ENCODE measurements around the gene TMEM141. TPM values are rescaled to one million over a fixed set of nuclear protein-coding genes. Genes with fewer than 3 reads are reported as not detected.

Gene TMEM141
- total RNA-seq, 1 experiment from 2014 or later = 64.1 TPM

DNA sequence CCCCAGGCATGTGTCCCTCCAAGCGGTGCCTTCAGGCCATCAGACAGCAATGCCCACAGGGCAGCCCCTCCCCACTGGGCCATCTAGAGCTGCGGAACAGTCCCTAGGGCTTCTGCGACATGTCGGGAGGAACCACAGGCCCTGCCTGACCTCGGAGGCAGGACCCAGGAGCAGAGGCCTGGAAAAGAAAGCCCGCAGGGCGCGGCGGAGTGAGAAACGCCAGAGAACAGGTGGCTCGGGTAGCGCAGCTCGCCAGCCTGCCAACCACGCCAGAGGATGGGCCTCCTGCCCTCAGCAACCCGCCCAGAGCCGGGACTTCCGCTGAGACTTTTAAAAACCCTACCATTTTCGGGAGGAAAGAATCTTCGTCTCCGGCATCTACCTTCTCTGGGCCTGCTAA lies 33.8 kb upstream of the TMEM141 start:
- TF ChIP-seq, protein P1, sequence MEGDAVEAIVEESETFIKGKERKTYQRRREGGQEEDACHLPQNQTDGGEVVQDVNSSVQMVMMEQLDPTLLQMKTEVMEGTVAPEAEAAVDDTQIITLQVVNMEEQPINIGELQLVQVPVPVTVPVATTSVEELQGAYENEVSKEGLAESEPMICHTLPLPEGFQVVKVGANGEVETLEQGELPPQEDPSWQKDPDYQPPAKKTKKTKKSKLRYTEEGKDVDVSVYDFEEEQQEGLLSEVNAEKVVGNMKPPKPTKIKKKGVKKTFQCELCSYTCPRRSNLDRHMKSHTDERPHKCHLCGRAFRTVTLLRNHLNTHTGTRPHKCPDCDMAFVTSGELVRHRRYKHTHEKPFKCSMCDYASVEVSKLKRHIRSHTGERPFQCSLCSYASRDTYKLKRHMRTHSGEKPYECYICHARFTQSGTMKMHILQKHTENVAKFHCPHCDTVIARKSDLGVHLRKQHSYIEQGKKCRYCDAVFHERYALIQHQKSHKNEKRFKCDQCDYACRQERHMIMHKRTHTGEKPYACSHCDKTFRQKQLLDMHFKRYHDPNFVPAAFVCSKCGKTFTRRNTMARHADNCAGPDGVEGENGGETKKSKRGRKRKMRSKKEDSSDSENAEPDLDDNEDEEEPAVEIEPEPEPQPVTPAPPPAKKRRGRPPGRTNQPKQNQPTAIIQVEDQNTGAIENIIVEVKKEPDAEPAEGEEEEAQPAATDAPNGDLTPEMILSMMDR (IDR thresholded peaks at IDR 0.05; ENCODE audit: unreplicated experiment) = no peak
- peaks cover 31% of the 10 kb centered on the region for H3K27me3 Mint-ChIP-seq (ENCODE audit: unreplicated experiment)
- no peaks in the 10 kb centered on the region for H3K4me1 Mint-ChIP-seq (ENCODE audit: low read depth, unreplicated experiment)
- H3K9me3 Mint-ChIP-seq (ENCODE audit: low read depth, unreplicated experiment) = peaks cover 4% of the 10 kb centered on the region
- no TSS peak for BruUV-seq (replicated peaks)
- no peaks in the 10 kb centered on the region for H3K36me3 Mint-ChIP-seq (ENCODE audit: insufficient read depth, unreplicated experiment)
- DNase-seq = no peak
- intact Hi-C loops (cut with micrococcal nuclease; ENCODE audit: unreplicated experiment) = no loop called here
- CTCF ChIA-PET = no interaction called here
- H3K27ac Mint-ChIP-seq (ENCODE audit: unreplicated experiment) = no peak overlapping the region
- no peak overlapping the region for H3K4me3 Mint-ChIP-seq (ENCODE audit: low read depth, unreplicated experiment)

GRCh38 chr9:136757751-136758140 lies 33.4 kb upstream of the TMEM141 start:
- DNase-seq = no peak
- H3K27me3 Mint-ChIP-seq (ENCODE audit: unreplicated experiment) = peaks cover 27% of the 10 kb centered on the region
- no peaks in the 10 kb centered on the region for H3K4me1 Mint-ChIP-seq (ENCODE audit: low read depth, unreplicated experiment)
- H3K36me3 Mint-ChIP-seq (ENCODE audit: insufficient read depth, unreplicated experiment) = no peaks in the 10 kb centered on the region
- CTCF ChIA-PET = no interaction called here
- intact Hi-C loops (cut with micrococcal nuclease; ENCODE audit: unreplicated experiment) = no loop called here
- H3K4me3 Mint-ChIP-seq (ENCODE audit: low read depth, unreplicated experiment) = no peak overlapping the region
- BruUV-seq (replicated peaks) = no TSS peak
- H3K9me3 Mint-ChIP-seq (ENCODE audit: low read depth, unreplicated experiment) = peaks cover under 1% of the 10 kb centered on the region
- H3K27ac Mint-ChIP-seq (ENCODE audit: unreplicated experiment) = no peak overlapping the region
- TF ChIP-seq, protein P1 (IDR thresholded peaks at IDR 0.05; ENCODE audit: unreplicated experiment) = no peak

- CTCF ChIA-PET = no interaction called here
- TF ChIP-seq, protein P1 (IDR thresholded peaks at IDR 0.05; ENCODE audit: unreplicated experiment) = no peak
- no TSS peak for BruUV-seq (replicated peaks)
Observed at GRCh38 chr9:136759001-136759400, 32.1 kb upstream of the TMEM141 start.

DNA sequence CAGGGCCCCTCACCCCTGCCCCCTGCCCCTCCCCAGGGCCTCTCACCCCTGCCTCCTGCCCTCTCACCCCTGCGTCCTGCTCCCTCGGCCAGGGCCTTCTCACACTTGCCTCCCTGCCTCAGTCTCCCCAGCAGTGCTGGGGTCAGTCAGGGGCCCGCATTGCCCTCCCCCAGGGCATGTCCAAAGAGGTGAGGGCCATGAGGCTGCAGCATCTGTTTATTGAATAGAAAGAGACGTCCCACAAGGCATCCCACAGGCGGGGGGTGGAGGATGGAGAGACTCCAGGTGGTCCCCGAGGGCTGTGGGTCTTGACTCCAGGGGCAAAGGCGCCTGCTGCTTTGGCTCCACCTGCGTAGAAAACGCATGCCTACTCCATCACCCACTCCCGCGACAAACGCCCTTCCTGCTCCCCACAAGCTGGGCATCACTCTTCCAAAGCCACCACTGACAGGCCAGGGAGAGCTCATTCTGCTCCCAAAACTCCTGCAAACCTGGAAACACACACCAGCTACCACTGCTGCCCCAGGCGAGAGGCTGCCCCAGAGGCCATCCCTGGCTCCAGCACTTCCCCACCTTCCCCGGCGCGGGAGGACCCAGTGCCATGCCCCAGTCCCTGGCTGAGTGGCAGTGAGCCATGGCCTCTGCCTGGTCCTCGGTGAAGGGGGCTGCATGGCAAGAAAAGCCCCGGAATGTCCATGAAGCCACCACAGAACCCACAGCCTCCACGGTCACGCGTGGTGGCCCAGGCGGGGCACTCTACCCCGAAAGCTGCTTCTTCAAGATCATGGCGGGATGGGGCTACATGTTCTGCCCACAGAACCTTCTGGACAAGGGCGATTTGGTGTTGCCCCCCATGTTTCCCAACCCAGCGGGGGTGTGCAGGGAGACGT lies 31.5 kb upstream of the TMEM141 start:
- CTCF ChIA-PET = no interaction called here
- no TSS peak for BruUV-seq (replicated peaks)
- H3K27ac Mint-ChIP-seq (ENCODE audit: unreplicated experiment) = no peak overlapping the region
- intact Hi-C loops (cut with micrococcal nuclease; ENCODE audit: unreplicated experiment) = no loop called here
- H3K4me3 Mint-ChIP-seq (ENCODE audit: low read depth, unreplicated experiment) = no peak overlapping the region
- peaks cover 23% of the 10 kb centered on the region for H3K27me3 Mint-ChIP-seq (ENCODE audit: unreplicated experiment)
- H3K36me3 Mint-ChIP-seq (ENCODE audit: insufficient read depth, unreplicated experiment) = no peaks in the 10 kb centered on the region
- DNase-seq = no peak
- H3K4me1 Mint-ChIP-seq (ENCODE audit: low read depth, unreplicated experiment) = no peaks in the 10 kb centered on the region
- no peaks in the 10 kb centered on the region for H3K9me3 Mint-ChIP-seq (ENCODE audit: low read depth, unreplicated experiment)
- TF ChIP-seq, protein P1 (IDR thresholded peaks at IDR 0.05; ENCODE audit: unreplicated experiment) = no peak

More at GRCh38 chr9:136759001-136759400, 32.1 kb upstream of the TMEM141 start:
- no peaks in the 10 kb centered on the region for H3K4me1 Mint-ChIP-seq (ENCODE audit: low read depth, unreplicated experiment)
- H3K4me3 Mint-ChIP-seq (ENCODE audit: low read depth, unreplicated experiment) = no peak overlapping the region
- intact Hi-C loops (cut with micrococcal nuclease; ENCODE audit: unreplicated experiment) = no loop called here
- no peaks in the 10 kb centered on the region for H3K9me3 Mint-ChIP-seq (ENCODE audit: low read depth, unreplicated experiment)
- H3K36me3 Mint-ChIP-seq (ENCODE audit: insufficient read depth, unreplicated experiment) = no peaks in the 10 kb centered on the region
- H3K27ac Mint-ChIP-seq (ENCODE audit: unreplicated experiment) = no peak overlapping the region
- H3K27me3 Mint-ChIP-seq (ENCODE audit: unreplicated experiment) = peaks cover 23% of the 10 kb centered on the region
- no peak for DNase-seq
